ENCODE data around the gene CA9.

GRCh38 chr9:35666045-35666444 lies 7.7 kb upstream of the CA9 start:
- TF ChIP-seq POLR2A (IDR thresholded peaks at IDR 0.05; ENCODE audit: low read length) (no peak), GATA1 (IDR thresholded peaks at IDR 0.05; ENCODE audit: low read depth, low read length) (no peak)
